HG02678 (cell line): ENCODE results near the gene TXLNG.

ENCODE experiments used
- ATAC-seq: cut with Tn5 transposase; IDR thresholded peaks from one replicate; pipeline ENCODE4 v1.9.1; 2021; ENCODE audit warnings: mild to moderate bottlenecking, moderate library complexity; ENCODE audit not compliant: unreplicated experiment

TXLNG gene

DNA sequence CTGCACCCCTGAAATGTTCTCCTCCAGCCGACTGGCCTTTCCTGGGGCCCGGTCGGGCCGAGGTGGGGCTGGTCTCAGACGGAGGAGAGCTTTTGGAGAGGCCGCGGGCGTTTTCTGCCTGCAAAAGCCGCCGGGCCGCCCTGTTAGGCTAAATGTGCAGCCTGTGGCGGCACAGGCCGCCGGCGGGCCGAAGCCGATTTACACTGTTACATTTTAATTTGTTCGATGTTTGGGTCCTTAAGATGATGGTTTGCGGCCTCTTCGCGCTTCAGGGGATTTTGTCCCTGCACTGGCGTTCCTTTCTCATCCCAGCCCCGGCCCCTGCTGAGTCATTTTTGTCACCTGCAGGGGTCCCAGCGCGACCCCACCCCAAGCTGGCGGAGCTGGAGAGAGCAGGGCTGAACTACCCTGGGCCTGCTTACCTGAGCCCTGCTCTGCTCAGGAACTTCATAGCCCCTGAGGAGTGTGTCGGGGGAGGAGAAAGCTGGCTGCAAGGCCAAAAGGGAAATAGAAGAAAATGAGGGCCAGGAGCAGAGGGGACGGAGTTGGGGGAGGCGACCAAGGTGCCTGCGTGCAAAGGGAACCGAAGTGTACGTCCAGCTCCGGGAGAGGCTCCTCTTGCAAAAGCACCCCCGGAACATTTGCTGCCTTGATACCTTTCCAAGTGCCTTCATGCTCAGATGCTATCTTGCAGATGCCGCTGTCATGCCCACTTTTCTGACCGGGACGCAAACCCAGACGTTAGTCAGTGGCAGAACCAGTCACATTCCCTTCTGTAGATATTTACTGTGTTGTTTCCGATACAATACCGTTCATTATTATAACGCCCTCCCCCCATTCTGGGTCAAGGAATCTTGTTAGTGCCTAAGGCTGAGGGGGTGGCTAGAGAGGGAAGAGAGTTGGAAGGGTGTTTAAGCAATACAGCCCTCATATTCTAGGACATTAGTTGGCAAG is 84.9 kb downstream of the TXLNG start:
- no peak for ATAC-seq

DNA sequence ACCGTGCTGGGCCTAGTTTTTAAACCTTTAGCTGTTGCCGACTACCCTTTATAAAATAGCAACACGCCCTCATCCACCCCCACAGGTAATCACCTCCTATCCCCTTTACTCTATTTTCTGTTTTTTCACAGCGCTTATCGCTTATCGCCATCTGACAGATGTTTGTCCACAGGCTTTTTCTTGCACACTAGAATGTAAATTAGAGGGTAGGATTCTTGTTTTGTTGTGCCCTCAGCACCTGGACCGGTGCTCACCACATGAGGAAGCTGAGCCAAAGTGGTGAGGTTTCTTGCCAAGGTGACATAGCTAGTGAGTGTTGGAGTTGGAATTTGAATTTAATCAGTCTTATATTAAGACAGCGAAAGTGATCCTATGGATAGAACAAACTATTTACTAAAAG is 86.8 kb downstream of the TXLNG start:
- ATAC-seq: no peak

DNA sequence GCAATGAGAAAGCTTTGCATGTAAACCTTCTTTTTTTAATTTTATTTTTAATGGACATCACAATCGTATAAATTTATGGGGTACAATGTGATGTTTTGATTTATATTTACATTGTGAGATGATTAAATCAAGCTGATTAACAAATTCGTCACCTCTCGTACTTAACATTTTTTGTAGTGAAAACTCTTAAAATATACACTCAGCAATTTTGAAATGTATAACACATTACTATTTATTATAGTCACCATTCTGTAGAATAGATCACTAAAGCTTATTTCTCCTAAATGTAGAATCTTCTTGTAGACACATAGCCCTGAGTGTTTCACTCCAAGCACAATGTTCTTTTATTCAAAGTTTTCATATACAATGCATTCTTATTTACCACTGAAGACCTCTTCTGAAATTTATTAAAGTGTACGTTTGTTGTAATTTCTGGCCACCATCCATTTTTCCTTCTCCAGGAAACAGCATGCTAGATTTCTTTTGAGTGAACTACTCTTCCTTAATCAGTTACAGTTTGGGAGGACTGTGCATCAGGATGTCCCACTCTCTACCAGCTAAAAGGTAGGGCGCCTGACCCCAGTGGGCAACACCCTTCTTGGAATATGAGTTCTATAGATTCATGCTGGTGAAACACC is 88.3 kb downstream of the TXLNG start:
- ATAC-seq: no peak

DNA sequence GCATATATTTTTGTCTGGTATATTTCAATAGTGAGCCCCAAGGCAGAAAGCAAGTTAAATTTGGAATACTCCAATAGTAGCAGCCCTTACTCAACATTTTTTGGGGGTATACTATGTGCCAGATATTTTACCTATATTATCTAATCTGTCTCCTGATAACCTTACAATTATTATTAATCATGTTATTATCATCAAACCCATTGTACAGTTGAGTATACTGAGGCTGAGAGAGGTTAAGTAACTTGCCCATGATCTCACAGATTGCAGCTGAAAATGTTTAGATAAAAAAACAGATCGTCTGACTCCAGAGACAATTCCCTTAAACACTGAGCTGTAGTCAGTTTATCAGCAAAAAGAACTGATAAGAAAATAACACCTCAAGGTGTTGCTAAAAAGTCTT is 90.4 kb downstream of the TXLNG start:
- ATAC-seq: no peak

DNA sequence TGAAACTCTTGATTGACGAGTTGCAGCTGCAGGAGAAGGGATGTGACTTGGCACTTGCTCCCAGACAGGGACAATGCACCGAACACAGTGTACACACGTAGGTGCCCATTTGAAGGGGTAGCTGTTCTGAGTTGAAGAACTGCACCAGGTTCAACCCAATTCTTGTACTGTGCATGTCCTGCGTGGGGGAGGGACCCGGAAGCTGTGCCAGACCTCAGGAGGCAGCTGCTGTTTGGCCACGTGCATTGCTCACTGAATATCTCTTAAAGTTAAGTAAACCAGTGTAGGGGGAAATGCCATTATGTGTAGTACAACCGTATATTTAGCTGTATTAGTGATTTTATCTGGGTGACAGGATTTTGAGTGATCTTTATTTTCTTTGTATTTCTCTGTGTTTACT is 95.9 kb downstream of the TXLNG start:
- no peak for ATAC-seq

DNA sequence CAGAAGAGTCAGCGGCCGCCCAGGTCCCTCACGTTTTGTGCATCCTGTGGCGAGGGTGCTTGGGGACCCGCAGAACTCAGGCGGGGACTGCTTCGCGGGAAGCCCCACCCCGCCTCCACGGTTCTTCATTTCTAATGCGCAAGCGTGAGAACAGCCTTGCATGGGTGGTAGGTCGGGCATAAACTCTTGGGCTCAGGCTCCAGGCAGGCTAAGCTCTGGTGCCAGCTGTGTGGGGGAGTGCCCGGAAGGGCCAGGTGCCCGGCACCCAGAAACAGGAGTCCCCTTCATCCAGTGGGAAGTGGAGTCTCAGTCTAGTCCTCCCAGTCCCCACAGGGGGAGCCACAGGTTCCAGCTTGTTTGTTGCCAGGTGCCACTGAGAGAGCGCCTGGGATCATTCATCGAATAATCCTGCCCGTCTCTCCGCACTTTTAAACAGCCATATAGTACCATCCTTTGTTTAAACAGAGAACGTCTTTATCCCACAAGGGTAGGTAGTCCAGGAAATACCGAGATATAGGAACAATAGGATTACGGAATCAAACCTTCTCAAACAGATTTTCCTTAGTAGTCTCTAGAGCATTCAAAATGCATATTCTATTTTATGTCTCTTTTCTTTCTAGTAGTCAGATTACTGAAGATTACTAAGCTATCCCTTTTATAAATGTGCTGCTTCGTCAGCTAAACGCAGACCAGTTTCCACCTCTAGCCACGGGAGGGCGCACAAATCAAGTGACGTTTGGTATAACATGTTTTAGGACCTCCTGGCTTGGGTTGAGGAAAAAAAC is 96.6 kb downstream of the TXLNG start:
- ATAC-seq: peak; percentile 78

DNA sequence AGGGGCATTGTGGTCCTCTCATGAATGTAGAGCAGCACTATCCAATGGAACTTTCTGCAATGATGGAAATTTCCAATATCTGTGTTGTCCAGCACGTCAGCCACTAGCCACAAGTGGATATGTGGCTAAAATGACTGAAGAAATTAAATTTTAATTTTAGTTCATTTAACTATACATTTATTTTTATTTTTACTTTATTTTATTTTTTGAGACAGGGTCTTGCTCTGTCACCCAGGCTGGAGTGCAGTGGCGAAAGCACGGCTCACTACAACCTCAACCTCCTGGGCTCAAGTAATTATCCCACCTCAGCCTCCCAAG is 97.2 kb downstream of the TXLNG start:
- no peak for ATAC-seq

DNA sequence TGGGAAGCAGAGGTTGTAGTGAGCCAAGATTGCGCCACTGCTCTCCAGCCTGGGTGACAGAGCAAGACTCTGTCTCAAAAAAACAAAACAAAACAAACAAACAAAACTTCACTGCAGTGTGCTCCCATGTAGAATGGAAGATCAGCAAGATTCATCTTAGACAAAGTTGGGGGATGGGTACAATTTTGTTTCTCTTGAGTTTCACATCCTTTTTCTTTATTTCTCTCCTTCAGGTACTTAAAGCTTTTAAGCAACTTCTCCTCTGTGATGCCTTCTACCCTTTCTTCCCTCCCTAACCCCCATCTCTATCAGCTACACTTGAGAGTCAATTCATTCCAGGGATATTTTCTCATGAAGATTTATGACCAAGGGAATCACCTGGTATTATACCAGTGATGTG is 99.4 kb downstream of the TXLNG start:
- ATAC-seq: no peak

DNA sequence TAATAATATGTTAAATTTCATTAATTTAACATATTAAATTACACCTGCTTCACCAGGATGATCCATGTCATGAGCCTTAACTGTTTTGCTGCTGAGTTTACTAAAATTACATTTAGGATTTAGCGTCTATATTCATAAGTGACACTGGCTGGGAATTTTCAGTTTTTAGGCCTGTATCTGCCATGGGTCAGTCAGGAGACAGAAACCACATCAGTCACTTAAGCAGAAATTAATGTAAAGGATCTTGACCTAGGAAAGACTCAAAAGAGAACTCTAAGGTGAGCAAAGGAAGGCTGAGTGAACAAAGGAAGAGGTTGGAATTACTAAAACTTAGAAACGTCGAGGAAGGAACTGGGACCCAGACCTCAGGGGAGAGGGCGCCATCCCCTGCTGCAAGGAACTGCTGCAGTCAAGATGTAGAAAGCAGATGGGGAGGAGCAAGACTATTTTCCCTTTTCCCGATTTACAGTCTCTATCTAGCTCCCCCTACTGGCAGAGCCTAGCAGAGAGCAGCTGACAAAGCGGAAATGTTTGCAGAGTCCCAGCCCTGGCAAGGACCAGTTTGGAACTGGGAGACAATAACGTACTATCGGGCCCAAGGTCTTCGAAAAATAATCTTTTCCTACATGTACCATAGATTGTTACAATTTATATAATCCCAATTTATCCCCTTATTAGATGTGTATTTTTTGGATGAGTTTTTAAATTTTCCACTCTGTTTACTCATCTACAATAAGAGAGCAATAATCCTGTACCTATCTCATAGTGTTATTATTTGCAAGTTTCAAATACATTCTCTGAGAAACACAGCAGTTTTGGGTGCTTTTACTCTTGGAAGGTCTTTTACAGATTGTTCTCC is 106.5 kb downstream of the TXLNG start:
- peak; percentile 64 for ATAC-seq
